Epithelial cell of proximal tubule (primary cell): Measurements from ENCODE around the gene DEPDC5. TPM values are rescaled to one million over a fixed set of nuclear protein-coding genes. Genes with fewer than 3 reads are reported as not detected.
"Not testable (repeated sequence)": the region's sequence is repeated elsewhere in the genome, so short reads cannot be mapped to it uniquely, and the experiment has no call there.

ENCODE experiments used
- DNase-seq: peaks from one replicate; pipeline ENCODE4 v3.0.0-alpha.2; 2011; ENCODE audit warnings: low read depth
- H3K4me3 ChIP-seq: 2 replicates; pipeline ENCODE4 v1.5.1; 2011; ENCODE audit warnings: low read depth, mild to moderate bottlenecking, low read length
- total RNA-seq: library from RNA; depleted of rRNA; stranded (reverse); fragments of >200 nt; gene quantifications from 2 replicates; pipeline ENCODE4 v1.2.3, GENCODE V29; 2015
- TF ChIP-seq, protein P1 (sequence below): conservative IDR thresholded peaks from 2 replicates; pipeline ENCODE4 v1.5.1; 2012; ENCODE audit warnings: low read depth, mild to moderate bottlenecking, low read length

The DEPDC5 gene
- total RNA-seq, 1 donor from 2014 or later, result 5.4 TPM

DNA sequence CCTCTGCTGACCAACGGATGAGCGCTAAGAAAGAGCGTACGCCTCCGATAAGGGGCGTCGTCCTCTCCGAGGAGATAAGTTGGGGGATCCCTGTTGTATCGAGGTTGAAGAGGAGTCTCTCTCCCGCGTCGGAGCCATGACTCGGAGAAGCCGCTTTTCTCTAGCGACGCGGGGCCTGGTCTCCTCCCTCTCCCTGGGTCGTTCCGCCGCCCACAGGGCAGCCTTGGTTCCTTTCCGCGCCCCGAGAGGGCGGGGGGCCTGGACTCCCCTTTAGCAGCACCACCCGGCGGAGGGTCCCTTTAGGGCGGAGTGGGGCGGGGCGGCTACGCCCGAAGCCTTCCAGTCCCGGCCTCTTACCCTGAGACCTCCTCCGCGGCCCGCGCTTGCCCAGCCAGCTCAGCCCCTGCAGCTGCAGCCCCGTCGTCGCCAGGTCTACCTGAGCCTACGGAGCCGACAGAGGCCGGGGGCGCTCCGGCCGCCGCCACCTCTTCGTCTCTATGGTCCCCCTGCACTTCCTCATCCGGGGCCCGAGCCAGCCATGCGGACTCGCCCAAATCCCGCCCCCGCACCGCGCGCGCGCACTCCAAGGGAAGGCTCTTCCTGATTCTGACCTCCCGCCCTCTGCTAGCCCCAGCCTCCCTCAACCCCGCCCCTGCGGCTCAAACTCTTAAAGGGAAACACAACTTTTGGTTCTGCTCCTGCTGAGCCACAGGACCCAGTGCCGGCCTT lies 4.0 kb upstream of the DEPDC5 start, which contains the start of gene PRR14L:
Gene PRR14L, minus strand, starts transcription at position 497 of the 729 bp plus-strand sequence. CDS start 11,272 bp downstream, outside the sequence.
- TF ChIP-seq, protein P1, sequence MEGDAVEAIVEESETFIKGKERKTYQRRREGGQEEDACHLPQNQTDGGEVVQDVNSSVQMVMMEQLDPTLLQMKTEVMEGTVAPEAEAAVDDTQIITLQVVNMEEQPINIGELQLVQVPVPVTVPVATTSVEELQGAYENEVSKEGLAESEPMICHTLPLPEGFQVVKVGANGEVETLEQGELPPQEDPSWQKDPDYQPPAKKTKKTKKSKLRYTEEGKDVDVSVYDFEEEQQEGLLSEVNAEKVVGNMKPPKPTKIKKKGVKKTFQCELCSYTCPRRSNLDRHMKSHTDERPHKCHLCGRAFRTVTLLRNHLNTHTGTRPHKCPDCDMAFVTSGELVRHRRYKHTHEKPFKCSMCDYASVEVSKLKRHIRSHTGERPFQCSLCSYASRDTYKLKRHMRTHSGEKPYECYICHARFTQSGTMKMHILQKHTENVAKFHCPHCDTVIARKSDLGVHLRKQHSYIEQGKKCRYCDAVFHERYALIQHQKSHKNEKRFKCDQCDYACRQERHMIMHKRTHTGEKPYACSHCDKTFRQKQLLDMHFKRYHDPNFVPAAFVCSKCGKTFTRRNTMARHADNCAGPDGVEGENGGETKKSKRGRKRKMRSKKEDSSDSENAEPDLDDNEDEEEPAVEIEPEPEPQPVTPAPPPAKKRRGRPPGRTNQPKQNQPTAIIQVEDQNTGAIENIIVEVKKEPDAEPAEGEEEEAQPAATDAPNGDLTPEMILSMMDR, result no peak
- DNase-seq, result no peak
- peak within 1 kb of the TSS; percentile 91 for H3K4me3 ChIP-seq

- TF ChIP-seq, protein P1, result no peak
- H3K4me3 ChIP-seq, result peak overlapping the region; percentile 91
- no peak for DNase-seq
These were observed 3.2 kb upstream of the DEPDC5 start for GRCh38 chr22:31750365-31751284.

DNA sequence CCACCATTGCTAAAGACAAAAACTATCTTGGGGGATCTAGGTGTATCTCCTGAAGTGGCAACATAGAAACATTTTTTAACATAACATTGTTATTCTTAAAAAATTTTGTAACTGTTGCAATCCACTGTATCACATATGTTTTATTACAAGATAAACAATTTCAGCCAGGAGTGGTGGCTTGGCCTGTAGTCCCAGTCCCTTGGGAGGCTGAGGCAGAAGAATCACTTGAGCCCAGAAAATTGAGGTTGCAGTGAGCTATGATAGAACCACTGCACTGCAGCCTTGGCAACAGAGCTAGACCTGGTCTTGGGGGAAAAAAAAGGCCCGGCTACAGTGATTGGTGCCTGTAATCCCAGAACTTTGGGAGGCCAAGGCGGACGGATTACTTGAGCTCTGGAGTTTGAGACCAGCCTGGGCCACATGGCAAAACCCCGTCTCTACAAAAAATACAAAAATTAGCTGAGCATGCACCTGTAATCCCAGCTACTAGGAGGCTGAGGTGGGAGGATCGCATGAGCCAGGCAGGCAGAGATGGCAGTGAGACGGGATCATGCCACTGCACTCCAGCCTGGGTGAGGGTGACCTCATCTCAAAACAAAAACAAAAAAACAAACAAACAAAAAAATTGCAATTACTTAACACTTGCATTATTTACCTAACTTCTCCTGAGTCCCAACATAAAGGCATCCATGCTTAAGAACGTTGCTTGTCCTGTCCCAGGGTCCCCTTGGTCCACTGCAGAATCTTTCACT lies 1.5 kb upstream of the DEPDC5 start:
- no peak overlapping the region for H3K4me3 ChIP-seq
- TF ChIP-seq, protein P1, result no peak
- DNase-seq, result no peak

DNA sequence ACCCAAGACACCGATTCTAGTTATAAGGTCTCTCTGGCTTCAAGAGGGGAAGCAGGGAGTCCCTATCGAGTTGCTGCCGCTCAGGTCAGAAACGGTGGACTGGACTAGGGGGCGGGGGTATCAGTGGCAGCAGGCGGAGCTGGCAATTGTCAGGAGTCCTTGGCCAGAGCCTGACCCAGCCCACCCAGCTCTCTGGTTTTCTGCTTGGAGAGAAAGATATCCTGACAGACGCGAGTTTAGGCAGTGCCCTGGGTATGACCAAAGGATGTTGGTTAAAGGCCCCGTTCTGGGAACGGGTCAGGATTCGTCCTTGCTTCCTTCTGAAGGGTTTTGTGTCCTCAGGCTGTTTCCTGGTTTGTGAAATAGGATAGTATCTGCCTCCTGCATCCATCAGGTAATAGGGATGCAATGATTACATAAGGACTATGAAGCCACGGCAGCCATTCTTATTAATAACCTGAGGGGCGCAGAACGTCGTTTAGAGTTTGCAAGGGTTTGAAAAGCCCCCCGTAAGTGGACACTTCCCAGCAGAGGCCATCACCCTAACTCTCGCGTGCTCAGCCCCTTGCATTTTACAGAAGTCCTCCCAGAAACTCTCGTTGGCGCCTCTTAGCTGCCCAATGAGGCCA lies 700 bp upstream of the DEPDC5 start:
- TF ChIP-seq, protein P1, result no peak
- no peak for DNase-seq
- H3K4me3 ChIP-seq, result peak overlapping the region; percentile 96

DNA sequence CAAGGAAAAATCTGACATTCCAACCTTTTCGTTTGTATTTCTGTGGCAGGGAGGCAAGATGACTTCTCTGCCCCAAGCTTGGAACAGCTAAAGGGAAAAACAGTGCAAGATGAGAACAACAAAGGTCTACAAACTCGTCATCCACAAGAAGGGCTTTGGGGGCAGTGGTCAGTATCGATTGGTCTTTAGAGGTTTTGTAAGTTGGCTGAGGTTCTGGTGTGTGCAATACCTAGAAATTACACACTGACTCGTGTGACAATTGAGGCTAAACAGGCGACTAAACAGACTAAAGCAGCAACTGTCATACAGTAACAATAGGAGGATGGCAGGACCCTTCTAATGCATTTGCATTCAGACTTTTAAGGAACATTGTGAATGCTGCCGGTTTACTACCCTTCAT lies 994 bp downstream of the DEPDC5 start:
- TF ChIP-seq, protein P1, result no peak
- no peak for DNase-seq

DNA sequence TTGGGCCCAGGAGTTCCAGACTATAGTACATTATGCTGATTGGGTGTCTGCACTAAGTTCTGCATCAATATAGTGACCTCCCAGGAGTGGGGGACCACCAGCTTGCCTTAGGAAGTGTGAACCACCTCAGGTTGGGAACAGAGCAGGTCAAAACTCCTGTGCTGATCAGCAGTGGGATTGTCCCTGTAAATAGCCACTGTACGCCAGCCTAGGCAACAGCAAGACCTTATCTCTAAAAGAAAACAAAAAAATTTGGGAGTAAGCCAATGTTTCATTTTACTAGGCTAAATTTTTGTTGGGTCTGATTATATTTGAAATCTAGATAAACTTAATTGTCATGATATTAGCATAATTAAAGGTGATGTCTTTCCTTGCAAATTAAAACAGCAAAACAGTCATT lies 3.4 kb downstream of the DEPDC5 start:
- TF ChIP-seq, protein P1, result no peak
- no peak for DNase-seq

More for the DNA sequence above, 994 bp downstream of the DEPDC5 start:
- peak overlapping the region; percentile 96 for H3K4me3 ChIP-seq

DNA sequence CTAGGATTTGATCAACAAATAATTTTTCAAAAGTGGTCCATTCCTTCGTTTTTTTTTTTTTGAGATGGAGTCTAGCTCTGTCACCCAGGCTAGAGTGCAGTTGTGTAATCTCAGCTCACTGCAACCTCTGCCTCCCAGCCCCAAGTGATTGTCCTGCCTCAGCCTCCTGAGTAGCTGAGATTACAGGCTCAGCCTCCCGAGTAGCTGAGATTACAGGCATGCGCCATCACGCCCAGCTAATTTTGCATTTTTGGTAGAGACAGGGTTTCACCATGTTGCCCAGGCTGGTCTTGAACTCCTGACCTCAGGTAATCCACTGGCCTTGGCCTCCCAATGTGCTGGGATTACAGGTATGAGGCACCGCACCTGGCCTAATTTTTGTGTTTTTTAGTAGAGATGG lies 5.0 kb downstream of the DEPDC5 start:
- DNase-seq, H3K4me3 ChIP-seq: not testable (repeated sequence)

More for the DNA sequence above, 3.4 kb downstream of the DEPDC5 start:
- no peak overlapping the region for H3K4me3 ChIP-seq
